ENCODE data around the gene MORC4.

- TF ChIP-seq CTCF (IDR thresholded peaks at IDR 0.05; ENCODE audit: low read depth, low read length): no peak
- no peak for TF ChIP-seq EZH2phosphoT487 (IDR thresholded peaks at IDR 0.05; ENCODE audit: low read depth)
These were observed 35.7 kb downstream of the MORC4 start for GRCh38 chrX:106964290-106964689.

Data from OCI-LY3 (cell line).